Neural crest cell (in vitro differentiated cells): Measurements from ENCODE around the gene ANKDD1B. TPM values are rescaled to one million over a fixed set of nuclear protein-coding genes. Genes with fewer than 3 reads are reported as not detected.
"Not testable (repeated sequence)": the region's sequence is repeated elsewhere in the genome, so short reads cannot be mapped to it uniquely, and the experiment has no call there.

Experiments used
- DNase-seq: peaks from one replicate; pipeline ENCODE4 v3.0.0; 2021; ENCODE audit warnings: low read depth, mixed read lengths, low spot score
- H3K27ac Mint-ChIP-seq: one replicate; pipeline ENCODE4 v1.8.0; 2021; ENCODE audit warnings: mild to moderate bottlenecking, mixed read lengths; ENCODE audit not compliant: unreplicated experiment
- H3K27me3 Mint-ChIP-seq: 2 replicates; pipeline ENCODE4 v1.8.0; 2021; ENCODE audit warnings: low read depth, mild to moderate bottlenecking, mixed read lengths
- H3K36me3 Mint-ChIP-seq: 2 replicates; pipeline ENCODE4 v1.8.0; 2021; ENCODE audit warnings: low read depth, mild to moderate bottlenecking, mixed read lengths
- H3K4me1 Mint-ChIP-seq: 2 replicates; pipeline ENCODE4 v1.8.0; 2021; ENCODE audit warnings: mixed read lengths
- H3K4me3 Mint-ChIP-seq: one replicate; pipeline ENCODE4 v1.8.0; 2021; ENCODE audit warnings: mild to moderate bottlenecking, mixed read lengths
- H3K9me3 Mint-ChIP-seq: 2 replicates; pipeline ENCODE4 v1.8.0; 2021; ENCODE audit warnings: mixed read lengths
- CTCF ChIP-seq: fragments of 200-600 bp; sonication (generic); conservative IDR thresholded peaks from 2 replicates; pipeline ENCODE4 v1.5.0; 2021; ENCODE audit warnings: antibody characterized with exemption, mild to moderate bottlenecking
- total RNA-seq: library from RNA; stranded (reverse); gene quantifications from 2 replicates; pipeline ENCODE4 v1.2.1, GENCODE V29; 2021

The ANKDD1B gene
- total RNA-seq, 1 donor from 2014 or later, result 0.28 TPM

DNA sequence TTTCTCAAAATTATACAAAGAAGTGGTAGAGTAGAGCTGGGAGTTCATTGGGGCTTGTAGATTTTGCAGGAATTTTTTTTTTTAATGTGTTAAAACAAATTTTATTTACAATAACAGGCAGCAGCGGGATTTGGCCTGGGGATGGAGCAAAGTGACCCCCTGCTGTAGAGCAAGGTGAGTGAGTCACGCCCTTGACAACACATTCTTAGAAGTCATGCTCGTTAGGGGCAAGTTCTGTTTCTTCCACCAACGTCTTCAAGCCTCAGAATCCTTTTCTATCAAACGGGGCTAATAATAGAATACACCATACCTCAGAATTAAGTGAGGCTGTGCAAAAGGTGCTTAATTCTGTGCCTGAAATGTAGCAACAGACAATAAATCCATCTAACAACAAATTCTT lies 1.1 kb upstream of the ANKDD1B start:
- no peaks in the 10 kb centered on the region for H3K9me3 Mint-ChIP-seq
- H3K4me3 Mint-ChIP-seq, result peak overlapping the region; percentile 79
- TF ChIP-seq CTCF, result no peak
- peaks cover 5% of the 10 kb centered on the region for H3K27me3 Mint-ChIP-seq
- H3K4me1 Mint-ChIP-seq, result peaks cover 18% of the 10 kb centered on the region
- no peak for DNase-seq
- no peak overlapping the region for H3K27ac Mint-ChIP-seq
- H3K36me3 Mint-ChIP-seq, result no peaks in the 10 kb centered on the region

DNA sequence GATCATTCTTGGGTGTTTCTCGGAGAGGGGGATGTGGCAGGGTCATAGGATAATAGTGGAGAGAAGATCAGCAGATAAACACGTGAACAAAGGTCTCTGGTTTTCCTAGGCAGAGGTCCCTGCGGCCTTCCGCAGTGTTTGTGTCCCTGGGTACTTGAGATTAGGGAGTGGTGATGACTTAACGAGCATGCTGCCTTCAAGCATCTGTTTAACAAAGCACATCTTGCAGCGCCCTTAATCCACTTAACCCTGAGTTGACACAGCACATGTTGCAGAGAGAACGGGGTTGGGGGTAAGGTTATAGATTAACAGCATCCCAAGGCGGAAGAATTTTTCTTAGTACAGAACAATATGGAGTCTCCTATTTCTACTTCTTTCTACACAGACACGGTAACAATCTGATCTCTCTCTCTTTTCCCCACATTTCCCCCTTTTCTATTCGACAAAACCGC lies 368 bp upstream of the ANKDD1B start:
- not testable (repeated sequence) for DNase-seq, H3K27me3 Mint-ChIP-seq, H3K9me3 Mint-ChIP-seq, H3K36me3 Mint-ChIP-seq
- Mint-ChIP-seq H3K27ac (peak overlapping the region; percentile 85), H3K4me1 (peaks cover 14% of the 10 kb centered on the region), H3K4me3 (peak overlapping the region; percentile 79)

DNA sequence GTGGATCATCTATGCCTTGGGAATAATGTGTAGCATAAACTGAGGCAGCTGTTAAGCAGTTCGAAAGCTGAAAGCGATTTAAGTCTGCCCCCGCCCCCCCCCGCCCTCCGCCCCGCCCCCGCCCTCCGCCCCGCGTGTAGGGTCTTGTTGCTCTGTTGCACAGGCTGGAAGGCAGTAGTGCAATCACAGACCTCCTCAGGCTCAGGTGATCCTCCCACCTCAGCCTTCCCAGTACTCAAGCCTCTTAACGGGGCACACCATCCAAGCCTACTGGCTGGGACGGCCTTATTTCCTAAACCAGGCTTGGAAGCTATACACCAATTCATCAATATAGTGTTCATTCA lies 945 bp downstream of the ANKDD1B start:
- H3K4me1 Mint-ChIP-seq, result peaks cover 15% of the 10 kb centered on the region
- no peak for TF ChIP-seq CTCF
- no peaks in the 10 kb centered on the region for H3K9me3 Mint-ChIP-seq
- H3K27ac Mint-ChIP-seq, result no peak overlapping the region
- no peaks in the 10 kb centered on the region for H3K36me3 Mint-ChIP-seq
- H3K4me3 Mint-ChIP-seq, result peak overlapping the region; percentile 79
- no peak for DNase-seq
- H3K27me3 Mint-ChIP-seq, result peaks cover 5% of the 10 kb centered on the region

DNA sequence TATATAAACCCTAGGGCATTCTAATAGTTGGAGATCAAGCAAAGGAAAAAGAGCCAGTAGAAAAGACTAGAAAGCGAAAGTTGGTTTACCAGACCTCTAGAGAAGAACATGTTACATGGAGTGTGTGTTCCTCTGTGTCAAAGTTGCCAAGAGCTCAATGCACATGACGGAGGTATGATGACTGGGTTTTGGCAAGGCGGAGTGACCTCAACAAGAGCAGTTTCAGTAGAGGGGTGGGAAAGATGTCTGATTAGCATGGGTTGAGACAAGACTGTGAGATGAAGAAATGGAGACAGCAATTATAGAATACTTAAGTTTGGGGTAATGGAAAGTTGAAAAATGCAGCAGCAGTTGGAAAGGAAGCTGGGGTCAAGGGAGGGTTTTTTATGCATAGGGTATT lies 1.6 kb downstream of the ANKDD1B start:
- H3K4me1 Mint-ChIP-seq, result peaks cover 15% of the 10 kb centered on the region
- H3K4me3 Mint-ChIP-seq, result peak overlapping the region; percentile 70
- no peak for DNase-seq
- no peak for TF ChIP-seq CTCF
- no peaks in the 10 kb centered on the region for H3K9me3 Mint-ChIP-seq
- no peak overlapping the region for H3K27ac Mint-ChIP-seq
- H3K36me3 Mint-ChIP-seq, result no peaks in the 10 kb centered on the region
- H3K27me3 Mint-ChIP-seq, result peaks cover 5% of the 10 kb centered on the region

DNA sequence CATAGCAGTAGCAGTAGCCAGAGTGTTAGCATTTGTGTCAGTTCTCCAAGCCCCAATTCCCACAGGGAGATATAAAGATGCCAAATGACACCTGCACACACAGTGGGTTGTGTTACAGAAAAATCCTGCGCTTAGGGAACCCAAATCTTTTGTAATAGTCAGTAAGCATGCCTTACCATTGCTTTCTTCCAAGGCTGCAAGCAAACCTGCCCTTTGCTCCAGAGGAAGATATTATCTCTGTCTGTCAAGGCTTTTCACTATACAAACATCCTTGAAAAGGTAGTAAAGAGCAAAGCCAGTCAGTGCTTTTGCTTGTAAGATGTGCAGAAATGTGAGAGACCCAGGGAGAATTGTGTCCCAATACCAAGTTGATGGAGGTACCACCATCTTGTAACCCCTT lies 2.9 kb downstream of the ANKDD1B start:
- H3K27ac Mint-ChIP-seq, result no peak overlapping the region
- no peak overlapping the region for H3K4me3 Mint-ChIP-seq
- peaks cover 5% of the 10 kb centered on the region for H3K27me3 Mint-ChIP-seq
- no peaks in the 10 kb centered on the region for H3K9me3 Mint-ChIP-seq
- DNase-seq, result no peak
- no peak for TF ChIP-seq CTCF
- no peaks in the 10 kb centered on the region for H3K36me3 Mint-ChIP-seq
- peaks cover 15% of the 10 kb centered on the region for H3K4me1 Mint-ChIP-seq

- Mint-ChIP-seq H3K27me3 (peaks cover 2% of the 10 kb centered on the region), H3K4me3 (no peak overlapping the region), H3K9me3 (no peaks in the 10 kb centered on the region), H3K36me3 (no peaks in the 10 kb centered on the region), H3K4me1 (peaks cover 6% of the 10 kb centered on the region), H3K27ac (no peak overlapping the region)
- no peak for TF ChIP-seq CTCF
- no peak for DNase-seq
These were observed 5.2 kb downstream of the ANKDD1B start for GRCh38 chr5:75616371-75616881.
